Measurements from ENCODE around the gene SEMA6A.

- TF ChIP-seq, protein P1, sequence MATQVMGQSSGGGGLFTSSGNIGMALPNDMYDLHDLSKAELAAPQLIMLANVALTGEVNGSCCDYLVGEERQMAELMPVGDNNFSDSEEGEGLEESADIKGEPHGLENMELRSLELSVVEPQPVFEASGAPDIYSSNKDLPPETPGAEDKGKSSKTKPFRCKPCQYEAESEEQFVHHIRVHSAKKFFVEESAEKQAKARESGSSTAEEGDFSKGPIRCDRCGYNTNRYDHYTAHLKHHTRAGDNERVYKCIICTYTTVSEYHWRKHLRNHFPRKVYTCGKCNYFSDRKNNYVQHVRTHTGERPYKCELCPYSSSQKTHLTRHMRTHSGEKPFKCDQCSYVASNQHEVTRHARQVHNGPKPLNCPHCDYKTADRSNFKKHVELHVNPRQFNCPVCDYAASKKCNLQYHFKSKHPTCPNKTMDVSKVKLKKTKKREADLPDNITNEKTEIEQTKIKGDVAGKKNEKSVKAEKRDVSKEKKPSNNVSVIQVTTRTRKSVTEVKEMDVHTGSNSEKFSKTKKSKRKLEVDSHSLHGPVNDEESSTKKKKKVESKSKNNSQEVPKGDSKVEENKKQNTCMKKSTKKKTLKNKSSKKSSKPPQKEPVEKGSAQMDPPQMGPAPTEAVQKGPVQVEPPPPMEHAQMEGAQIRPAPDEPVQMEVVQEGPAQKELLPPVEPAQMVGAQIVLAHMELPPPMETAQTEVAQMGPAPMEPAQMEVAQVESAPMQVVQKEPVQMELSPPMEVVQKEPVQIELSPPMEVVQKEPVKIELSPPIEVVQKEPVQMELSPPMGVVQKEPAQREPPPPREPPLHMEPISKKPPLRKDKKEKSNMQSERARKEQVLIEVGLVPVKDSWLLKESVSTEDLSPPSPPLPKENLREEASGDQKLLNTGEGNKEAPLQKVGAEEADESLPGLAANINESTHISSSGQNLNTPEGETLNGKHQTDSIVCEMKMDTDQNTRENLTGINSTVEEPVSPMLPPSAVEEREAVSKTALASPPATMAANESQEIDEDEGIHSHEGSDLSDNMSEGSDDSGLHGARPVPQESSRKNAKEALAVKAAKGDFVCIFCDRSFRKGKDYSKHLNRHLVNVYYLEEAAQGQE (IDR thresholded peaks at IDR 0.05; ENCODE audit: insufficient replicate concordance, low read depth): no peak
- TF ChIP-seq, protein P2, sequence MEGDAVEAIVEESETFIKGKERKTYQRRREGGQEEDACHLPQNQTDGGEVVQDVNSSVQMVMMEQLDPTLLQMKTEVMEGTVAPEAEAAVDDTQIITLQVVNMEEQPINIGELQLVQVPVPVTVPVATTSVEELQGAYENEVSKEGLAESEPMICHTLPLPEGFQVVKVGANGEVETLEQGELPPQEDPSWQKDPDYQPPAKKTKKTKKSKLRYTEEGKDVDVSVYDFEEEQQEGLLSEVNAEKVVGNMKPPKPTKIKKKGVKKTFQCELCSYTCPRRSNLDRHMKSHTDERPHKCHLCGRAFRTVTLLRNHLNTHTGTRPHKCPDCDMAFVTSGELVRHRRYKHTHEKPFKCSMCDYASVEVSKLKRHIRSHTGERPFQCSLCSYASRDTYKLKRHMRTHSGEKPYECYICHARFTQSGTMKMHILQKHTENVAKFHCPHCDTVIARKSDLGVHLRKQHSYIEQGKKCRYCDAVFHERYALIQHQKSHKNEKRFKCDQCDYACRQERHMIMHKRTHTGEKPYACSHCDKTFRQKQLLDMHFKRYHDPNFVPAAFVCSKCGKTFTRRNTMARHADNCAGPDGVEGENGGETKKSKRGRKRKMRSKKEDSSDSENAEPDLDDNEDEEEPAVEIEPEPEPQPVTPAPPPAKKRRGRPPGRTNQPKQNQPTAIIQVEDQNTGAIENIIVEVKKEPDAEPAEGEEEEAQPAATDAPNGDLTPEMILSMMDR (IDR thresholded peaks at IDR 0.05; ENCODE audit: insufficient read depth, low read length): no peak
- TF ChIP-seq POLR2AphosphoS5 (IDR thresholded peaks at IDR 0.05; ENCODE audit: low read depth) (no peak), SPI1 (IDR thresholded peaks at IDR 0.05; ENCODE audit: borderline replicate concordance, low read depth) (no peak), GABPA (IDR thresholded peaks at IDR 0.05; ENCODE audit: low read depth) (no peak)
These were observed 64.1 kb downstream of the SEMA6A start for GRCh38 chr5:116510517-116510916.
